Measurements from ENCODE around the gene SLC24A3.
A peak's percentile ranks its signal among the peaks of the same experiment; 100 is the strongest.

SLC24A3 gene

GRCh38 chr20:19482726-19483125 lies 270.3 kb downstream of the SLC24A3 start:
- H3K9me3 ChIP-seq (replicated peaks; ENCODE audit: low read length) = no peaks in the 10 kb centered on the region
- H3K4me2 ChIP-seq (ENCODE audit: low read length) = no peak overlapping the region
- no peak overlapping the region for H3K4me3 ChIP-seq (ENCODE audit: low read length)
- H3K9ac ChIP-seq (ENCODE audit: low read depth, low read length) = no peak overlapping the region
- H3K36me3 ChIP-seq (ENCODE audit: insufficient read depth, low read length) = no peaks in the 10 kb centered on the region
- H3K27me3 ChIP-seq (ENCODE audit: control insufficient read depth, insufficient read depth, low read length) = no peaks in the 10 kb centered on the region
- H3K4me1 ChIP-seq (ENCODE audit: control insufficient read depth, insufficient read depth, low read length) = no peaks in the 10 kb centered on the region

GRCh38 chr20:19483309-19483708 lies 270.9 kb downstream of the SLC24A3 start:
- Histone ChIP-seq H3K4me1 (ENCODE audit: control insufficient read depth, insufficient read depth, low read length) (no peaks in the 10 kb centered on the region), H3K4me3 (ENCODE audit: low read length) (no peak overlapping the region)

GRCh38 chr20:19486446-19486845 lies 274.0 kb downstream of the SLC24A3 start:
- H3K9me3 ChIP-seq (replicated peaks; ENCODE audit: low read length) = no peaks in the 10 kb centered on the region

More at GRCh38 chr20:19483309-19483708, 270.9 kb downstream of the SLC24A3 start:
- Histone ChIP-seq H3K9me3 (replicated peaks; ENCODE audit: low read length) (no peaks in the 10 kb centered on the region), H3K36me3 (ENCODE audit: insufficient read depth, low read length) (no peaks in the 10 kb centered on the region), H3K4me2 (ENCODE audit: low read length) (no peak overlapping the region), H3K27me3 (ENCODE audit: control insufficient read depth, insufficient read depth, low read length) (no peaks in the 10 kb centered on the region), H3K9ac (ENCODE audit: low read depth, low read length) (no peak overlapping the region)

GRCh38 chr20:19487420-19487819 lies 275.0 kb downstream of the SLC24A3 start:
- no peak overlapping the region for H3K4me2 ChIP-seq (ENCODE audit: low read length)
- no peaks in the 10 kb centered on the region for H3K36me3 ChIP-seq (ENCODE audit: insufficient read depth, low read length)
- no peaks in the 10 kb centered on the region for H3K9me3 ChIP-seq (replicated peaks; ENCODE audit: low read length)
- H3K27me3 ChIP-seq (ENCODE audit: control insufficient read depth, insufficient read depth, low read length) = no peaks in the 10 kb centered on the region
- H3K4me3 ChIP-seq (ENCODE audit: low read length) = no peak overlapping the region
- peaks cover 4% of the 10 kb centered on the region for H3K4me1 ChIP-seq (ENCODE audit: control insufficient read depth, insufficient read depth, low read length)
- no peak overlapping the region for H3K9ac ChIP-seq (ENCODE audit: low read depth, low read length)

More at GRCh38 chr20:19486446-19486845, 274.0 kb downstream of the SLC24A3 start:
- Histone ChIP-seq H3K4me1 (ENCODE audit: control insufficient read depth, insufficient read depth, low read length) (peaks cover 4% of the 10 kb centered on the region), H3K9ac (ENCODE audit: low read depth, low read length) (no peak overlapping the region), H3K4me3 (ENCODE audit: low read length) (no peak overlapping the region), H3K36me3 (ENCODE audit: insufficient read depth, low read length) (no peaks in the 10 kb centered on the region), H3K27me3 (ENCODE audit: control insufficient read depth, insufficient read depth, low read length) (no peaks in the 10 kb centered on the region), H3K4me2 (ENCODE audit: low read length) (no peak overlapping the region)

GRCh38 chr20:19491241-19491640 lies 278.8 kb downstream of the SLC24A3 start:
- peaks cover 14% of the 10 kb centered on the region for H3K4me1 ChIP-seq (ENCODE audit: control insufficient read depth, insufficient read depth, low read length)
- H3K27me3 ChIP-seq (ENCODE audit: control insufficient read depth, insufficient read depth, low read length) = no peaks in the 10 kb centered on the region
- no peak overlapping the region for H3K4me2 ChIP-seq (ENCODE audit: low read length)
- no peaks in the 10 kb centered on the region for H3K36me3 ChIP-seq (ENCODE audit: insufficient read depth, low read length)
- H3K9ac ChIP-seq (ENCODE audit: low read depth, low read length) = no peak overlapping the region
- no peak overlapping the region for H3K4me3 ChIP-seq (ENCODE audit: low read length)
- H3K9me3 ChIP-seq (replicated peaks; ENCODE audit: low read length) = no peaks in the 10 kb centered on the region

GRCh38 chr20:19492116-19492515 lies 279.7 kb downstream of the SLC24A3 start:
- no peaks in the 10 kb centered on the region for H3K36me3 ChIP-seq (ENCODE audit: insufficient read depth, low read length)
- H3K4me1 ChIP-seq (ENCODE audit: control insufficient read depth, insufficient read depth, low read length) = peaks cover 23% of the 10 kb centered on the region
- H3K27me3 ChIP-seq (ENCODE audit: control insufficient read depth, insufficient read depth, low read length) = no peaks in the 10 kb centered on the region
- H3K4me3 ChIP-seq (ENCODE audit: low read length) = no peak overlapping the region
- no peak overlapping the region for H3K9ac ChIP-seq (ENCODE audit: low read depth, low read length)
- H3K9me3 ChIP-seq (replicated peaks; ENCODE audit: low read length) = no peaks in the 10 kb centered on the region
- no peak overlapping the region for H3K4me2 ChIP-seq (ENCODE audit: low read length)

- Histone ChIP-seq H3K9me3 (replicated peaks; ENCODE audit: low read length) (no peaks in the 10 kb centered on the region), H3K4me3 (ENCODE audit: low read length) (no peak overlapping the region), H3K4me1 (ENCODE audit: control insufficient read depth, insufficient read depth, low read length) (peaks cover 28% of the 10 kb centered on the region), H3K27me3 (ENCODE audit: control insufficient read depth, insufficient read depth, low read length) (no peaks in the 10 kb centered on the region), H3K4me2 (ENCODE audit: low read length) (no peak overlapping the region), H3K9ac (ENCODE audit: low read depth, low read length) (no peak overlapping the region), H3K36me3 (ENCODE audit: insufficient read depth, low read length) (no peaks in the 10 kb centered on the region)
Observed at GRCh38 chr20:19492687-19493336, 280.4 kb downstream of the SLC24A3 start.

- Histone ChIP-seq H3K27me3 (ENCODE audit: control insufficient read depth, insufficient read depth, low read length) (no peaks in the 10 kb centered on the region), H3K36me3 (ENCODE audit: insufficient read depth, low read length) (no peaks in the 10 kb centered on the region), H3K4me1 (ENCODE audit: control insufficient read depth, insufficient read depth, low read length) (peaks cover 28% of the 10 kb centered on the region), H3K4me3 (ENCODE audit: low read length) (no peak overlapping the region), H3K9ac (ENCODE audit: low read depth, low read length) (no peak overlapping the region), H3K9me3 (replicated peaks; ENCODE audit: low read length) (no peaks in the 10 kb centered on the region), H3K4me2 (ENCODE audit: low read length) (no peak overlapping the region)
Observed at GRCh38 chr20:19493794-19494495, 281.5 kb downstream of the SLC24A3 start.

- no peak overlapping the region for H3K4me2 ChIP-seq (ENCODE audit: low read length)
- no peaks in the 10 kb centered on the region for H3K27me3 ChIP-seq (ENCODE audit: control insufficient read depth, insufficient read depth, low read length)
- peaks cover 24% of the 10 kb centered on the region for H3K4me1 ChIP-seq (ENCODE audit: control insufficient read depth, insufficient read depth, low read length)
- no peak overlapping the region for H3K4me3 ChIP-seq (ENCODE audit: low read length)
- H3K9me3 ChIP-seq (replicated peaks; ENCODE audit: low read length) = no peaks in the 10 kb centered on the region
- H3K9ac ChIP-seq (ENCODE audit: low read depth, low read length) = peak overlapping the region; percentile 18
- H3K36me3 ChIP-seq (ENCODE audit: insufficient read depth, low read length) = no peaks in the 10 kb centered on the region
Observed at GRCh38 chr20:19495905-19496703, 283.7 kb downstream of the SLC24A3 start.

GRCh38 chr20:19497064-19497463 lies 284.6 kb downstream of the SLC24A3 start:
- Histone ChIP-seq H3K4me3 (ENCODE audit: low read length) (no peak overlapping the region), H3K27me3 (ENCODE audit: control insufficient read depth, insufficient read depth, low read length) (no peaks in the 10 kb centered on the region), H3K4me2 (ENCODE audit: low read length) (no peak overlapping the region), H3K9me3 (replicated peaks; ENCODE audit: low read length) (no peaks in the 10 kb centered on the region), H3K36me3 (ENCODE audit: insufficient read depth, low read length) (no peaks in the 10 kb centered on the region), H3K9ac (ENCODE audit: low read depth, low read length) (peak overlapping the region; percentile 18), H3K4me1 (ENCODE audit: control insufficient read depth, insufficient read depth, low read length) (peaks cover 33% of the 10 kb centered on the region)

- no peak overlapping the region for H3K4me2 ChIP-seq (ENCODE audit: low read length)
- no peak overlapping the region for H3K9ac ChIP-seq (ENCODE audit: low read depth, low read length)
- H3K4me3 ChIP-seq (ENCODE audit: low read length) = no peak overlapping the region
- no peaks in the 10 kb centered on the region for H3K36me3 ChIP-seq (ENCODE audit: insufficient read depth, low read length)
- peaks cover 33% of the 10 kb centered on the region for H3K4me1 ChIP-seq (ENCODE audit: control insufficient read depth, insufficient read depth, low read length)
- no peaks in the 10 kb centered on the region for H3K9me3 ChIP-seq (replicated peaks; ENCODE audit: low read length)
- H3K27me3 ChIP-seq (ENCODE audit: control insufficient read depth, insufficient read depth, low read length) = no peaks in the 10 kb centered on the region
Observed at GRCh38 chr20:19498756-19499155, 286.3 kb downstream of the SLC24A3 start.
